ENCODE data around the gene SUCO.

The SUCO gene

DNA sequence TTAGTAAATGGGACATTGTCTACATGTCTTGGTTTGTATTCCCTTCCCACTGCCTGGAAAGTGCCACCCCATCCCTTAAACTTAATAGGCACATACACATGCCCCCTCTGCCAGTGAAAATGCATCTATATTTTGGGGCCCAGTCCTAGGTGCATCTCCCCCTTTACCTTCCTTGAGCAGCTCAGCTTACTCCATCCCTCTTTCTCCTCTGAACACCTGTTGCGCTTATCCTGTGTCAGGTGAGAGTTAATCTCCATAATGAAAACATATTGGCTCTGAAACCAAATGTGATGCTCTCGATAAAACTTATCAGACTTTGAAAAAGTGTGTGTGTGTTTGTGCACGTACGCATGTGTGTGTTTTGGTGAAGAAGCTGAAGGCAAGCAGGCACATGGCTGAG, 15.4 kb upstream of the SUCO start:
- DNase-seq: no peak

DNA sequence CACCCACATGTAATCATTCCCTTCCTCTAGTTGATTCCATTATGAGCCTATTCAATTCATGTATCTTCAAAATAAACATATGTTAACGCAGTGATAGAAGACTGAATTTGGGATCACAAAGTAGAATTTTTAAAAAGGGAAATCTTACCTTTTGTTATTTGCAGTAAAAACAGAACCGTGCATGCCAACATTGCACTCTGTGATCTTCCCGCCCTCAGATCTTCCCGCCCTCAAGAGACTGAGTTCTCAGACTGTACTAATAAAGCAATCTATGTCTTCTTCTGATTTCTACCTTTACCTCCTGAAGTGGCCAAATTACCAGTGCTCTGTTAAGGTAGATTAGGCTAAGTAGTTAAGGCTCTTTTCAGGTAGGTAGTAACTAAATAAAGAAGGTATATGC, 3.6 kb upstream of the SUCO start:
- no peak for DNase-seq

DNA sequence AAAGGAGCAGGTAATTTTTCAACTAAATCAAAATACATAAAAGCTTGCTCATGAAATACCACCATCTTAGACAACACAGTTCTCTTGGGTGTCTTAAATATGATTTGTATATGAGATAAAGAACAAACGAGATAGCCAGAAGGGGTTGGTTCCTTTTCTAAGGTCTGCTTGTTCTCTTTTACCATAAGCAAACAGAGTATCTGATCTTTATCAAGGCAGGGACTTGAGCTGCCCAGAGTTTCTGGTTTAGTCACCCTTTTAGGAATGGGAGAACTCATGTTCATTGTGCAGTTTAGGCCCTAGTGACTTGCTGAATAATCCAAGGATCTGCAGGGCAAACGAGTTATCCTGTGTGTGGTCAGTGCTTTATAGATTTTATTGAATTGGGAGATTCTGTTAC, 3.0 kb upstream of the SUCO start:
- no peak for DNase-seq

DNA sequence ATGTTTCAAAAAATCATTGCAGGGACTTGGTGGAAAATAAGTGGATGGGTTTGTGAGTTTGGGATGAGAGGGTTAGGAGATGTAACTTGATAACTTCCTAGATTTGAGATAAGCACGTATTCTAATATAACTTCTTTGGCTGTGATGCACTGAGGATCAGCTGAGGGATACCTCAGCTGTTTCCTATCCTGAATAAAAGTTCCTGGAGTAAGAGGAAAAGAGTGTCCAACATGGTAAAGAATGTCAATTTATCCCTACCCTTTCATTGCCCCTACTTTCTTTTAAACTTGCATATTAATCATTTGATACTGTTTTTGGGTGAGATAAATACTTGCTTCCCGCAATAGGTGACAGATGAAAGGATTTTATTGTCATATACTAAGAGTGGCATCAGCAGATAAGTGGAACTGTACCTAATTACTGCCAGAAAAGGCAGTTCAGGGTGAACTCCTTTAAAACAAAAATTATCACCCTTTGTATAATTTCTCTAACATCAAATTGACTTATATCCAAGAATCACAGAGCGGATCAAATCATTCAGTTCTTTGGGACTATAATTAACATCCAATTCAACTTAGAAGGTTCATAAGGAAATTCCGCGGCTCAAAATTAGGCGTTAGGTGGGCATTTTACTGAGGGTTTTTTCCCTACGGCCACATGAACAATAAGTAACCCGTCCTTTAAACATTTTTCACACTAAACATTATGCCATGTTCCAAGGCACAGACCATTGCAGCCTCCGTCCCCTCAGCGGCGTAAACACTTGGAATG, 1.4 kb upstream of the SUCO start:
- DNase-seq: no peak

DNA sequence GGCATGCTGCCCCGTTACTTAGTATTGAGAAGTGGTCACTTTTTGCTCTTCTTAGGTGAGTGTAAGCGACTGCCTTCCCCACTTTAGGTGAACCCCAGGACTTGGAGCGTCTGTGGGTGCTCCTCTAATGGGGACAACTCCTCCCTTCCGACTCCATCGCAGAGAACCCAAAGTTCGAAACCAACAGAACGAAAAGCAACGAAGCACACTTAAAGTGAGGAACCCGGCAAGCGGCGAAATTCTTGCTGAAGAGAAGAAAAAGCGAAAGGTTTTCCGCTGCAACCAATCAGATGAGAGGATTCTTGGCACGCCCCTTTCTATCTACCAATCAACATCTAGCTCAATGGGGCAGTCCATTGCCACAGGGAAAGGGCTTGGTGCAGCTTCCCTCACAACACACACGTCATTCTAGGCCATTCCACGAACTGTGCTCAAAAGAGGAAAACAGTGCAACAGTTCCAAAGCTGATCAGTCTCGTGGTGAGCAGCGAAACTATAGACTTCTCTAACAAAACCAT, 709 bp upstream of the SUCO start:
- DNase-seq: peak; percentile 96

DNA sequence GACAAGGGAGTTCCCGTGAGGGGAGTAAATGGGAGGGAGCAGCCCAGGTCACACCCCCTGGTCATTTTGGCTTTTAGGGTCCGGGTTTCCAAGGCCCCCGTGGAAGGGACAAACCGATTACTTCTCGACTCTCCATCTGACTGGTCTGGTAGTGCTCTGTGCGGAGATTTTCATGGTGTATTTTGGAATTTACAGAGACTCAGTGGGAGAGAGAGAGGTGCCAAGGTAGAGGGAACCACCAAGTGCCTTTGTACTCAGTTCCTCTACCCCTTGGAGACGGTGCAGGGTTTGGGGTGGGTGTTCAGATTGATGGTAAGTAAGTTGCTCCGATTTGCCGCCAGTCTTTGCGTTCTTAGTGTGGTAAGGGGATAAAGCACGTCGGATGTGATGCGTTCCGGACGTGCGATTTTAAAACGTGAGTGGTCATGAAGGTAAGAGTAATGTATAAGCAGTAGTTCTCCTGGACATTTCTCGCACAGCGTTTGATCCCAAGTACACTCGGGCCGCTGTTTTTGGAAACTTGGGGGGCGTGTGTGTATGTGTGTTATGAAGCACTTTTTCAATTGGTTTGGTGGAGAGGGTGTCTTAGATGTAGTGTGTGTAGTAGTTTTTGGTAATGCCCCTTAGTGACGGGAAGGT, 682 bp downstream of the SUCO start:
- DNase-seq: peak; percentile 51

DNA sequence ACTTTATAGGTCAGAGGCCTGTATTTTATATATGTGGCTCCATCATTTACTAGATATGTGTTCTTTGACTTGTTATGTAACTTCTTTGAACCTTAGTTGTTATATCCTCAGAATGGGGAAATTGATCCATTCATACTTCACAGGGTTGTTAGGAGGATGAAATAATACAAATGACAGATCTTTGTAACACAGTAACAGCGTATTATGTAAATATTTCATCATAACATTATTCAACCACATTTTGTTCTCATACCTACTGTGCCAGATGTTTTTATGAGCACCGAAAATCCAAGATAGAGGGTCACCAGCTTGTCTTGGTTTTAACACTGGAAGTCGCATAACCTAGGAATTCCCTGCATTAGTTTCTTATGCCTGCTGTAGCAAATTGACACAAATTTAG, 3.3 kb downstream of the SUCO start:
- DNase-seq: no peak

DNA sequence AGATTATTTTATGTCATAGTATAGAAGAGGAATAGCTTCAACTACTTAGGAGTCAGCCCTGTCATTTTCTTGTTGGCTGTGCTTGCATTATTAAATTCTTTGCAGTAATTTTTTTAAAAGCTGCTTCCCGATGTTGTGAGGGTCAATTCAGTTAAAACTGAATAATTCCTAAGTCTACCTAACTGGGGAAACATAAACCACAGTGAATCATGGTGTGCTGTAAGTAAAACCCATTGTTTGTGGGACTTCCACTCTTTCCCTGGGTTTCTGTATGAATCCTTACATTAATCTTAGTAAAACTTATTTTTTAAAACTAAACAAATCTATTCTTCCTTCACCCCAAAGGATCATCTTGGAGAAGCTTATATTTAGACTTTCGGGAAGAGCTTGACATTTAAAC, 4.4 kb downstream of the SUCO start:
- no peak for DNase-seq

DNA sequence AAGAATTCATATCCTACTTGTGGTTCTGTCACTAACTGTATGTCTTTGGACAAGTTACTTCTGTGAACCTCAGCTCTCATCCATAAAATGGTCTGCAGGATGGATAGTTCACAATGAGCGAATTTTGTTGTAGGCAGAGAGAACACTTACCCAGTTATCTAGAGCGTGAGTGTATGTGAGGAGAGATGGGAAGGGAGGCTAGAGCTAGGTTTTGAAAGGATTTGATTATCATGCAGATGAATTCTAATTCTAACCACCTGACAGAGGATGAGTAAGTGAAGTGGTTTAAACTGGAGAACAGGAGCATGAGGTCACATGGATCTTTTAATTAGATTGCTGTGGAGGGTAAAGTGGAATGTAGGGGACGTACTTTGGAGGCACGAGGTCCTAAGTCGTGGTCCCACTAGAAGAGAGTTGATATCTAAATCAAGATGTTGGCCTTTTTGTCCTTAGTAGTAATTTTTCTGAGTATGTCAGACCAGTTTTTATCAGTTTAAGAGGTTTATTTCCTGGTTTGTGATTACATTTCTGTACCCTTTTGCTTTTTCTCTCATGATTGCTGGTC, 5.0 kb downstream of the SUCO start:
- no peak for DNase-seq

DNA sequence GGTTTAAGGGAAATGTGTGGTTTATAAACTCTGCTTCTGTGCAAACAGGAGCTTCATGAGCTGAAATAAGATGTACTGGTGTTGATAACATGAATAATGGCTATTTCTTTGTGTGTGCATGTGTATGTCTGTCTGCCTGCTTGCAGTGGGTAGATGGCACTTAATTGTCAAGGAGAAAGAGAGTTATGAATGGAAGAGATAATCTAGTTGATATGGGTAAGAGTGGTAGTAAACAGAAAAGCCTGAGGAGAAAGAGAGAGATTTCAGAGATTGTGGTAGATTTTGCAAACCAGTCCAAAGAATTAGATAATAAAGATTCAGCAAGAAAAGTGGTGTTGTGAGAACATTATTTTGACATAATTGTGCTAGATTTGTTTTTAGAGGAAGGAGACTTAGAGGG, 7.7 kb downstream of the SUCO start:
- no peak for DNase-seq

DNA sequence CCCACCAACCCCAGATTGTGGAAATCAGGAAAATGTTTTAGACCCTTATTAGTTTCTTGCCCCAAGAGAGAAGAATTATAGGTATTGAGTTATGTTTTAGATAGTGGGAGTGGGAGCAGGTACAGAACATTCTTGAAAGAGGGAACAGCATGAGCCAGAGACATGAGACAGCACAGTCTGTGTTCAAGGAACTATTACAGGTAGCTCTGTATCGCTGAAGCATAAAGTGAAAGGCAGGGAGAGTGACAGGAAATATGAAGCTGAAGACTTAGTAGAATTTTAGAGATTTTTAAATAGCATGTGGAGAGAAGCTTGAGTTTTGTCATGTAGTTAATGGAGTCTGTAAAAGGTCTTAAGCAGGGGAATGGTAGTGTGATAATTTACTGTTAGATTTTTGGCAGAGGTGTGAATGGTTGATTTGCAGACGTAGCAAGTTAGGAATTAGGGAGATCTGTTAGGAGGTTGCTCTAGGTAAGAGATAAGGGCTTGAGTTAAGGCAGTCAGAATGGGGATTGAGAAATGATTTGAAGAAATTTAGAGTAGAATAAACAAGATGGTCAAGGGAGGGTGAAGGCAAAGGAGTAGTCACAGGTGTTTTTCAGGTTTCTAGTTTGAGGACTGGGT, 11.6 kb downstream of the SUCO start:
- no peak for DNase-seq

DNA sequence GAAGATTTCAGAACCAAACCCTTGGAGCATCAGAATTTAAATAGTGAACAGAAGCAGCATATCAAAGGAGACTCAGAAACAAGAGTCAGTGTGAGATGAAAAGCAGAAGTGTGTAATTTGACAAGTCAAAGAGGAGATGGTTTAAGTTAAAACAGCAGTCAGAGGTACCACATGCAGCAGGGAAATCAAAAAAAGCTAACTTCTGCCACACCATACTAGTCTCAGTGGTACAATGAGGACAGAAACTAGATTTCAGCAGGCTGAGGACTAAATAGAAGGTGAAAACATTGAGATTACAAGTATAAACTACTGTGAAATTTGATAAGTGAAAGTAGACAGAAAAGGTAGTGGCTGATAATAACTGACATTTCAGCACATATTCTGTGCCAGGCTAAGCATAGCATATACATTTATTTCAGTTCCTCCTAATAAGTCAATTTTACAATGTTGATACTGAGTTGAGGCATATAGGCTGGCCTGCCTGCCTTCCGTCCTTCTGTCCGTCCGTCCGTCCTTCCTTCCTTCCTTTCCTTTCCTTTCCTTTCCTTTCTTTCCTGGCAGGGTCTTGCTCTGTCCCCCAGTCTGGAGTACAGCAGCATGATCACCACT, 12.6 kb downstream of the SUCO start:
- DNase-seq: no peak

DNA sequence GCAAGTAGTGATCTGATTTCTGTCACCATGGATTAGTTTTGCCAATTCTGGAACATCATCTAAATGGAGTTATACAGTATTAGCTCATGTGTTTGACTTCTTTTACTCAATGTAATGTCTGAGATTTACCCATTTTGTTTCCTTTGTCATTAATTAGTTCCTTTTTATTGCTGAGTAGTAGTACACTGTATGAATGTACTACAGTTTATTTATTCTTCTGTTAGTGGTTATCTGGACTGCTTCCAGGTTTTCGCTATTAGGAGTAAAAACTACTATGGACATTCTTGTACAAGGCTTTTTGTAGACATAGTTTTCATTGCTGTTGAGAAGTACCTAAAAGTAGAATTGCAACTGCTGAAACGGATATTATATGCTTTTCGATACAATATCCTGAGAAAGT, 14.1 kb downstream of the SUCO start:
- no peak for DNase-seq

DNA sequence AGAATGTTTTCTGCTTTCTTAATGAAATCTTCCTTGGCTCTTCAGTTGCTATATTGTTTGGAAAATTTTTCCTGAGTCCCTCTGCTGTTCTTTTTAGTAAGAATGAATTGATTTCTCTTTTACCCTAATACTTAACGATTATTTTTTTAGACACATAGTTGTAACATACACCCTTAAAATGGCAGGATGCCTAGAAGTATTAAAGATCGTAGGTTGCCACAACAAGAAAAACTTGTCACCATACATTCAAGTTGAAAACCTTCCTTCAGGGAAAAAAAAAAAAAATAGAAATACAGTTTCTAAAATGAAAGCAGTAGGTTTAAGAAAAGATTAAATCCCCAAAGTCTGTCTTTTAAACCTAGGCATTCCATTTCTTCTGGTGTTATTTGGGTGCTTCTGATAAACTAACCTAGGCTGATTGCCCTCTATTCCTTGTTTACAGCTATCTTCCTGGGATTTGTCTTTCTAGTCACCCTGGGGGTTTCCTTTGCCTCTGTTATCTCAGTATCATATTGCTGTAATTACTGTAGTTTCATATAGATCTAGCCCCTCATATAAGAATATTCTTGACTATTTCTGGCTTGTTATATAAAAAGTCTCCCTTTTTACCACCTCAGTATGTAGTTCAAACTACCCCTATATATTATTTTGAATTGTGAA, 16.8 kb downstream of the SUCO start:
- no peak for DNase-seq

DNA sequence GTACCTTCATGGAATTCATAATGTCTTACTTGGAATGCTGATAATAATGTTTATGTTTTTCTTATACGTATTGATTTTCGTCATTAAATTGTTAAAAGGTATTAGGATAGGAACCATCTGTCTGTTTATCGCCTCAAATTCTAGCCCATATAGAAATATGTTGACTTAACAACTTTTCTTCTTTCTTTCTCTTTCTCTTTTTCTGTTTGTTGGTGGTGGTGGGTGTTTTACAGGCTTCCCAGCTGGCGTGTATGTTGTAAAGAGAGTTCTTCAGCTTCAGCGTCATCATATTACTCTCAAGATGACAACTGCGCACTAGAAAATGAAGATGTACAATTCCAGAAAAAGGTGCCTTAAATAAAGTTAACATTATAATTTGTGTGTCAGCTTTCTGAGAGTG, 18.3 kb downstream of the SUCO start:
- DNase-seq: no peak

DNA sequence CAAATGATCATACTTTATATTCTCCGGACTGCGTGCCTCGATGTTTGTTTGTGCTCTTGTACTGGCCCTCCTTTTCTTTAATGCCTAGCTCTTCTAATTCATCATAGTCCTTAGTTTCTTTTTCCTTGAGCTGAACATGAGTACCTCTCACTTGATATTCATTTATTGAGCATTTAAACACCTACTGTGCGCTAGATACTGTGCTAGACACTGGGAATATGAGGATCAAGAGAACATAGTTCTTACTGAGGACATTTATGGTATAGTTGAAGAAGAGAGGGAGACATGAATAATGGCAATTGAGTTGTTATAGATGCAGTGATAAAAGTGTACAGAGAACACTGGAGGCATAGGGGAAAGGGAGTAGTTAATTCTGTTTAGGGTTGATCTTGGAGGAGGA, 22.0 kb downstream of the SUCO start:
- DNase-seq: no peak

DNA sequence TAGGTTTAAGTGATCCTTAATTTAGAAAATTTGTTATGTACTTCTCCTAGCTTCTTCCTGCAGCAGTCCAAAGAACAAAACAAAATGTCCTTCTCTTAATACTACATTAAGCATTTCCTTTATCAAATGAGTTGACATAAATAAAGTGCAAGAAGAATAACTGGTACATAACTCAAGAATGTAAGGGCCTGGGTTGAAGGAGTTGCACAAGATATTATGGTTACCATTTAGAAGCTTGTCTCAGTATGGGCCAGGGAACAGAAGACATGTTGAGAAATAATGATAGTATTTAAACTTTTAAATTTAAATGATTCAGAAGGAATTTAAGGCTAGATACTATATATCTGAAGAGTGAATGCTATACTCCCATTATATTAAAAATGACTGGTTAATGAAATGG, 23.5 kb downstream of the SUCO start:
- DNase-seq: no peak

DNA sequence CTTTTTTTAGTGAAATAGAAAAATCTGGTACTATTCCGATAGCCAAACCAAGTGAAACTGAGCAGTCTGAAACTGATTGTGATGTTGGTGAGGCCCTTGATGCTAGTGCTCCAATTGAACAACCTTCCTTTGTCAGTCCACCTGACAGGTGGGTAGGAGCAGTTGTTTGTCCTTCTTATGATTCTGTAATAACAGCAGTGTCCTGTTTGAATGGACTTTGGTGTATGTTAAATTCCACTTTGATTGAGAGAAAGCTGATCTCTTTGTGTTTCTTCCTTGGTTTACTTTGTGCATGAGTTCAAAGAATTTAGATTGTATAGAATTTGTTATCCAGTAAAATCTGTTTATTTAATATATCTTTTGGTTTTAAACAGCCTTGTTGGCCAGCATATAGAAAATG, 24.3 kb downstream of the SUCO start:
- no peak for DNase-seq

DNA sequence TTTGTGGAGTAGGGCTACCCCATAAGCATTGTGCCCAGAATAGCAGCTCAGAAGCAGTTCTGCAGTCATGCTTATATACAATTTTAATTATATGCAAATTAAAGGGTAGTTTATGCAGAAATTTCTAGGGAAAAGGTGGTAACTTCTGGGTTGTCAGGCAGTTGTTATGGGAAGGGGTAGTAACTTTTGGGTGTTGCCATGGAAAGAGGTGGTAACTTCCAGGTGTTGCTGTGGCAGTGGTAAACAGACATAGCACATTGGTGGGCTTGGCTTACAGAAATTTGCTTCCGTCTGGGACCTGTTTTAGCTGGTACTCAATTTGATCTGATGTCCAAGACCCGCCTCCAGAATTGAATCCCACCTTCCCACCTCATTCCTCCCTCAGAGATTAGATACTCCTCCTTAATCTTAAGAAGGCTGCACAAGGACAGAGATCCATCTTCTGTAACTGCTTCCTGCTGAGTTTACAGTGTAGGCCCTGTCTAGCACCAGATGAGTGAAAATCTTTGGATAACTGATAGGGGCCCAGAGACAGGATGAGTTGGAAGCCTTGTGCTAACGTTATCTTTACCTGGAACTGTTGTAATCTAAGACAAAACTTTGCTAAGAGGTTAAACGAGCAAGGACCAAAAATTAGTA, 26.7 kb downstream of the SUCO start:
- no peak for DNase-seq

DNA sequence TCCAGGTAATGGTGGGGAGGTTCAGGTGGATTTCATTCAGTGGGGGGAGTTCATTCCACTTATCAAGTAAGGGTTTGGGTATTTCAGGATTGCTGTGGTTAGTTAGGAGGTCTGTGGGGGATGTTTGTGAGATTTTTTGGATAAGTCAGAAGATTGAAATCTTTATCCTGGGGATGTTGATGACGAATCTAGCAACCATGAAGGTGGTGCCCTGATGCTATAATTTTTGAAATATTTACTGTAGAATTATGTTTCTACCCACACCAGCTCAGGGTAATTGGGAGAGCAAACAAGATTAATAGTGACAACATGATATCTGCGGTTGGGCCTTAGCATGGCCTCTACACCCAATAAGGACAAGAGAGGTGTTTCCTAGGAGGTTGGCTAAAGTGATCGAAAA, 28.3 kb downstream of the SUCO start:
- no peak for DNase-seq

DNA sequence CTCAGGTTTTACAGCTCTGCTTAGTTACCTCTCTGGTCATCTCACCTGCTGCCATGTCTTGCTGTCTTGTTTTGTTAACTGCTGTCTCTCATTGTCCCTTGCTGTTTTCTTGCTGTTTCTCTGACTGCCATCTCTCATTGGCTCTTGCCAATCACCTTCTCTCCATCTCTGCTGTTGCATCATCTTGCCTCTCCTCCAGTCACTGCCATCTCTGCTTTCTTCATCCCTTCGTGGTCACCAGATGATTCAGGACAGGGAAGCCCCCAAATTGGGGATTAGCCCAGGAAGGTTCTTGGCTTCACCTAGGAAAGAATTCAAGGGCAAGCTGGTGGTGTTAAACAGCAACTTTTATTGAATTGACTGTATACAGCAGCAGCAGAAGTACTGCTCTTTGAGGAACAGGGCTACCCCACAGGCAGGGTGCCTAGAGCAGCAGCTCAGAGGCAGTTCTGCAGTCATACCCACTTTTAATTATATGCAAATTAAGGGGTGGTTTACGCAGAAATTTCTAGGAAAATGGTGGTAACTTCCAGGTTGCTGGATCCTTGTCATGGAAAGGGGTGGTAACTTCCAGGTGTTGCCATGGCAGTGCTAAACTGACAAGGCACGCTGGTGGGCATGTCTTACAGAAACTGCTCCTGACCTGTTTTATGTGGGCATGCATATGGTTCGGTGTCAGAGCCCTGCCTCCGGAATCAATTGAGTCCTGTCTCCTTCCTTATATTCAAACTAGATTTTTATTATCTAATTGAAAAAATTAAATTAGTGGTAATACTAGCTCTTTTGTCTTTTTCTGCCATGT, 33.4 kb downstream of the SUCO start:
- DNase-seq: peak; percentile 23

DNA sequence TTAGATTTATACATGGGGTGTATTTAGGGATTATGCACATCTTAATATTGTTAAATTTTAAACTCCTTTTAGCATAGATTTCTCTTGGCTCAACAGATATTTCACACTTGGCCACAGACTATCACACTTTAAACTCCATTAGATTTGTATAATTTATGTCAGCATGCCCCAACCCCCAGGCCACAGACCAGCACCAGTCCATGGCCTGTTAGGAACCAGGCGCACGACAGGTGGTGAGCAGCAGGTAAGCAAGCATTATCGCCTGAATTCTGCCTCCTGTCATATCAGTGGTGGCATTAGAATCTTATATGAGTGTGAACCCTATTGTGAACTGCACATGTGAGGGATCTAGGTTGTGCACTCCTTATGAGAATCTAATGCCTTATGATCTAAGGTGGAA, 34.8 kb downstream of the SUCO start:
- no peak for DNase-seq
